Sigmoid colon (tissue), 4 donors: ENCODE results near the gene FOXN3.

Source experiments
- CTCF ChIP-seq, 4 experiments: fragments of 450-650 bp in 3 of 4; fragments of 200-600 bp in 1 of 4; IDR thresholded peaks; one replicate each; pipeline ENCODE4 v1.5.1; 2016 to 2019; ENCODE audit warnings: antibody characterized with exemption in 4 of 4, mild to moderate bottlenecking in 3 of 4, moderate library complexity in 2 of 4
- EP300 ChIP-seq, 4 donors: sonication (generic); formaldehyde crosslinking; IDR thresholded peaks; one replicate each; pipeline ENCODE4 v1.6.1; 2017; ENCODE audit warnings: antibody characterized with exemption in 4 of 4
- POLR2A ChIP-seq, 2 donors: fragments of 450-650 bp; IDR thresholded peaks; one replicate each; pipeline ENCODE4 v1.6.1; 2016; ENCODE audit warnings: antibody characterized with exemption in 2 of 2, mild to moderate bottlenecking in 2 of 2, moderate library complexity in 2 of 2

- TF ChIP-seq CTCF (IDR thresholded peaks at IDR 0.05) (no peak), POLR2A (IDR thresholded peaks at IDR 0.05) (no peak), EP300 (IDR thresholded peaks at IDR 0.05) (no peak)
These were observed 201.5 kb downstream of the FOXN3 start for GRCh38 chr14:89215531-89215930.
